MM.1S (cell line): ENCODE results near the gene ARHGEF19.

ENCODE experiments used
- EZH2 ChIP-seq: fragments of 300-600 bp; sonication (generic); optimal IDR thresholded peaks from 2 replicates; pipeline ENCODE3; 2017; ENCODE audit warnings: low read depth, mild to moderate bottlenecking, antibody characterized with exemption, low read length, mixed read lengths
- TF ChIP-seq, protein P1 (sequence below): fragments of 300-600 bp; sonication (generic); IDR thresholded peaks from 2 replicates; pipeline ENCODE4 v1.5.1; 2016; ENCODE audit warnings: antibody characterized with exemption, low read length, mixed read lengths

DNA sequence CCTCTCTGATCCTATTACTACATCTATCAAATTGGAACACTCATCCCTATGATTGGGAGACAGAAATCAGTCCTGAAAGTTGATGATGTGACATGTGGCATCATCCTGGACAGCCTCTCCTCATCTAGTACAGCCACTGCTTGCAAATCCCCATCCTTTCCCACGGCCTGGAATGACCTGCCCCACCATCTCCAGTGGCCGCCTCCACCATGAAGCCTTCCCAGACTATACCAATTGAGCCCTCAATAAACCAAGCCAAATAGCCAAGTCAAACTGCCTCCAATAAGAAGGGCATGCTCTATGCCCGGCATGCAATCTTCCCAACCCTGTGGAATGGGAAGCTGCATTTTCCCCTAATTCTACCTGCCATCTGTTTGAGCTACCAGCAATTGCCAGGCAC is 561 bp upstream of the ARHGEF19 start:
- no peak for TF ChIP-seq EZH2
- TF ChIP-seq, protein P1, sequence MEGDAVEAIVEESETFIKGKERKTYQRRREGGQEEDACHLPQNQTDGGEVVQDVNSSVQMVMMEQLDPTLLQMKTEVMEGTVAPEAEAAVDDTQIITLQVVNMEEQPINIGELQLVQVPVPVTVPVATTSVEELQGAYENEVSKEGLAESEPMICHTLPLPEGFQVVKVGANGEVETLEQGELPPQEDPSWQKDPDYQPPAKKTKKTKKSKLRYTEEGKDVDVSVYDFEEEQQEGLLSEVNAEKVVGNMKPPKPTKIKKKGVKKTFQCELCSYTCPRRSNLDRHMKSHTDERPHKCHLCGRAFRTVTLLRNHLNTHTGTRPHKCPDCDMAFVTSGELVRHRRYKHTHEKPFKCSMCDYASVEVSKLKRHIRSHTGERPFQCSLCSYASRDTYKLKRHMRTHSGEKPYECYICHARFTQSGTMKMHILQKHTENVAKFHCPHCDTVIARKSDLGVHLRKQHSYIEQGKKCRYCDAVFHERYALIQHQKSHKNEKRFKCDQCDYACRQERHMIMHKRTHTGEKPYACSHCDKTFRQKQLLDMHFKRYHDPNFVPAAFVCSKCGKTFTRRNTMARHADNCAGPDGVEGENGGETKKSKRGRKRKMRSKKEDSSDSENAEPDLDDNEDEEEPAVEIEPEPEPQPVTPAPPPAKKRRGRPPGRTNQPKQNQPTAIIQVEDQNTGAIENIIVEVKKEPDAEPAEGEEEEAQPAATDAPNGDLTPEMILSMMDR: no peak
